A673 (cell line): ENCODE data around the gene PPP1R11. TPM values are rescaled to one million over a fixed set of nuclear protein-coding genes. Genes with fewer than 3 reads are reported as not detected.

ENCODE experiments used
- BruUV-seq: library from RNA; stranded (reverse); fragments of 400-500 nt; replicated peaks from 2 replicates; lab custom pipeline; 2021; lab: Mats Ljungman, UMichigan
- CTCF ChIA-PET: fragments of 300-600 bp; sonication (Branson Sonifier 250); formaldehyde crosslinking; loops from one replicate; lab custom pipeline; 2022; ENCODE audit warnings: antibody characterized with exemption; lab: Charles Lee
- POLR2A ChIA-PET: fragments of 300-600 bp; sonication (Branson Sonifier 250); formaldehyde crosslinking; loops from one replicate; lab custom pipeline; 2022; ENCODE audit warnings: antibody characterized with exemption; ENCODE audit not compliant: low non-redundant PET; lab: Charles Lee
- DNase-seq: peaks from one replicate; pipeline ENCODE4 v3.0.0-alpha.2; 2015; ENCODE audit warnings: low spot score
- H3K27ac ChIP-seq: fragments of 200-600 bp; sonication (generic); 2 replicates; pipeline ENCODE4 v1.5.1; 2016; ENCODE audit warnings: mixed run types, low read depth, mild to moderate bottlenecking, mixed read lengths, antibody characterized with exemption, low read length; ENCODE audit not compliant: poor library complexity, severe bottlenecking
- H3K27me3 ChIP-seq: fragments of 200-600 bp; sonication (generic); replicated peaks from 2 replicates; pipeline ENCODE4 v1.6.1; 2017; ENCODE audit warnings: mixed run types, low read depth, mild to moderate bottlenecking, mixed read lengths, antibody characterized with exemption, low read length; ENCODE audit not compliant: insufficient read depth, poor library complexity
- H3K36me3 ChIP-seq: fragments of 200-600 bp; sonication (generic); 2 replicates; pipeline ENCODE4 v1.6.1; 2016; ENCODE audit warnings: mixed run types, mild to moderate bottlenecking, mixed read lengths, antibody characterized with exemption, low read length; ENCODE audit not compliant: insufficient read depth, poor library complexity, severe bottlenecking
- H3K4me1 ChIP-seq: fragments of 200-600 bp; sonication (generic); 2 replicates; pipeline ENCODE4 v1.6.1; 2017; ENCODE audit warnings: mixed run types, mild to moderate bottlenecking, mixed read lengths, antibody characterized with exemption, low read length; ENCODE audit not compliant: insufficient read depth, poor library complexity, severe bottlenecking
- H3K4me3 ChIP-seq: fragments of 200-600 bp; sonication (generic); 2 replicates; pipeline ENCODE4 v1.5.1; 2016; ENCODE audit warnings: low read depth, mixed run types, mild to moderate bottlenecking, mixed read lengths, low read length; ENCODE audit not compliant: poor library complexity, severe bottlenecking
- H3K9me3 ChIP-seq: fragments of 200-600 bp; sonication (generic); 2 replicates; pipeline ENCODE4 v1.6.1; 2016; ENCODE audit warnings: mixed run types, low read depth, mild to moderate bottlenecking, mixed read lengths, antibody characterized with exemption, low read length; ENCODE audit not compliant: poor library complexity, severe bottlenecking
- EZH2 ChIP-seq: fragments of 200-600 bp; sonication (generic); IDR thresholded peaks from 2 replicates; pipeline ENCODE4 v1.6.1; 2017; ENCODE audit warnings: borderline replicate concordance, low read depth, mild to moderate bottlenecking, mixed read lengths, antibody characterized with exemption, low read length; ENCODE audit not compliant: poor library complexity, severe bottlenecking
- intact Hi-C: fragments of 100-400 bp; cut with micrococcal nuclease; formaldehyde crosslinking; loops from one replicate; pipeline ENCODE4 v1.10.0; 2022; ENCODE audit not compliant: unreplicated experiment
- total RNA-seq: library from RNA; stranded (reverse); gene quantifications from 2 replicates; pipeline ENCODE4 v1.2.3, GENCODE V29; 2021
- TF ChIP-seq, protein P1 (sequence below): fragments of 300-800, 200-600 bp; sonication (generic); conservative IDR thresholded peaks from 2 replicates; pipeline ENCODE4 v1.5.1; 2017; ENCODE audit warnings: low read depth, mild to moderate bottlenecking, antibody characterized with exemption, low read length, moderate library complexity, mixed read lengths

The PPP1R11 gene
- total RNA-seq, 1 experiment from 2014 or later: 46.2 TPM

DNA sequence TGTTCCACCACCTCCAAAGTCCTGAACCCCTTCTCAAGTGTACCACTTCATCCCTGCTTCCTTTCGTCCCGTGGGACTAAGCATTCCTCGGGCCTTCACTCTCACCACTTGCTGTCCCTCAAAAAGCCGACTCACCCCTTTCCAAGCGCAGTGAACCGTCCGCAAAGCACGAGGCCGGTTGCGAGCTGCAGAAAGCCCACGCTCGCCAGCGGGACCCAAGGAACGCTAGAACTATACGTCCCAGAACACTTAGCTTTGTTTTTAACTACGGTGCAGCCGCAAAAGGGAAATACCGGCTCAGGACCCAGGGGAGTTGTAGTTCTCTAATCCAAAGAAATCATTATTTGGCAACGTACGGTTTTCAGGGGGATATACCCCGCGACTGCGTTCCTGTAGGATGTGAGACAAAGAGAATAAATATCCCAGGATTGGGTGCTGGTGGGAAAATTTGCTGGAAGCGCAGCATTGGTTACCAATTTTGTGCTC is 6.3 kb upstream of the PPP1R11 start:
- H3K4me3 ChIP-seq: peak overlapping the region; percentile 90
- H3K27me3 ChIP-seq: no peaks in the 10 kb centered on the region
- ChIA-PET POLR2A (no interaction called here), CTCF (interaction anchor here (0.7 to 1.0 kb wide), 2 partner anchors 13 to 43 kb away, joined by 3 read pairs; no protein-coding TSS in a partner anchor)
- H3K4me1 ChIP-seq: peaks cover 15% of the 10 kb centered on the region
- intact Hi-C loops: no loop called here
- H3K27ac ChIP-seq: peak overlapping the region; percentile 85
- no peaks in the 10 kb centered on the region for H3K9me3 ChIP-seq
- DNase-seq: peak; percentile 37
- peaks cover 8% of the 10 kb centered on the region for H3K36me3 ChIP-seq
- TF ChIP-seq, protein P1, sequence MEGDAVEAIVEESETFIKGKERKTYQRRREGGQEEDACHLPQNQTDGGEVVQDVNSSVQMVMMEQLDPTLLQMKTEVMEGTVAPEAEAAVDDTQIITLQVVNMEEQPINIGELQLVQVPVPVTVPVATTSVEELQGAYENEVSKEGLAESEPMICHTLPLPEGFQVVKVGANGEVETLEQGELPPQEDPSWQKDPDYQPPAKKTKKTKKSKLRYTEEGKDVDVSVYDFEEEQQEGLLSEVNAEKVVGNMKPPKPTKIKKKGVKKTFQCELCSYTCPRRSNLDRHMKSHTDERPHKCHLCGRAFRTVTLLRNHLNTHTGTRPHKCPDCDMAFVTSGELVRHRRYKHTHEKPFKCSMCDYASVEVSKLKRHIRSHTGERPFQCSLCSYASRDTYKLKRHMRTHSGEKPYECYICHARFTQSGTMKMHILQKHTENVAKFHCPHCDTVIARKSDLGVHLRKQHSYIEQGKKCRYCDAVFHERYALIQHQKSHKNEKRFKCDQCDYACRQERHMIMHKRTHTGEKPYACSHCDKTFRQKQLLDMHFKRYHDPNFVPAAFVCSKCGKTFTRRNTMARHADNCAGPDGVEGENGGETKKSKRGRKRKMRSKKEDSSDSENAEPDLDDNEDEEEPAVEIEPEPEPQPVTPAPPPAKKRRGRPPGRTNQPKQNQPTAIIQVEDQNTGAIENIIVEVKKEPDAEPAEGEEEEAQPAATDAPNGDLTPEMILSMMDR: no peak
- no peak for TF ChIP-seq EZH2
- BruUV-seq: TSS peak; percentile 85

DNA sequence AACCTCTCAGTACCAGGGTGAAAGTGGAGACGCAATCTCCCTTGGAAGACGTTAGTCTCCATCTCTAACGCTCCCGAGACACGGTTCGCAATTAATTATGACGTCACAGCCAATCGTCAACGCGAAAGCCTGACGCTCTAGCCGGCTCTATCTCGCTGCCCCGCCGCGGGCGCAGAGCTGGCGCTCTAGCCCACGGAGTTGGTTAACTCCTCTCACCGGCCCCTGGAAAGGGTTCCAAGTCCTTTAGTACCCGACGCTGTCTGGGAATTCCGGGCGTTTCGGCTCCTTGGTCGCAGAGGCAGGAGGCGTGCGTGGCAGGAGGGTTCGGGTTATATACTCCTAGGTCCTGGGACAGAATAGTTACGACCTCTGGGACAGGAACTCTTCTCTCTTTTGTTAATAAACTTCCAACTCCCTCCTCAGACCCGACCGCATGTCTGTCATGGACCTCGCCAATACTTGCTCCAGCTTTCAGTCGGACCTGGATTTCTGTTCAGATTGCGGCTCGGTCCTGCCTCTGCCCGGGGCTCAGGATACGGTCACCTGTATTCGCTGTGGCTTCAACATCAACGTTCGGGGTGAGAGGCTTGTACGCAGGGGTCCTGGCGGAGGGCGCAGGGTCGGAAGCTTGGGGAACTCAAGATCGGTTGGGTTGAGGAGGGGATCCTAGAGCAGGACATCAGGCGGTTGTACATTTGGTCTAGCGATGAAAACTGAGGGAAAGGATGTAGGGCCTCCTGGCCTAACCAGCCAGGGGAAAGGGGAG is 5.7 kb upstream of the PPP1R11 start, which contains the start of gene POLR1H:
Gene POLR1H (plus strand): TSS at position 174 of the 766 bp plus-strand sequence. CDS start 260 bp downstream, at position 434.
- Histone ChIP-seq H3K36me3 (peaks cover 8% of the 10 kb centered on the region), H3K27me3 (no peaks in the 10 kb centered on the region), H3K27ac (peak within 1 kb of the TSS; percentile 85), H3K9me3 (no peaks in the 10 kb centered on the region), H3K4me1 (peaks cover 20% of the 10 kb centered on the region), H3K4me3 (peak within 1 kb of the TSS; percentile 90)
- DNase-seq: peak; percentile 98
- CTCF ChIA-PET: no interaction called here
- intact Hi-C loops: no loop called here
- no peak for TF ChIP-seq EZH2
- TF ChIP-seq, protein P1: no peak
- POLR2A ChIA-PET: no interaction called here
- BruUV-seq: no TSS peak

DNA sequence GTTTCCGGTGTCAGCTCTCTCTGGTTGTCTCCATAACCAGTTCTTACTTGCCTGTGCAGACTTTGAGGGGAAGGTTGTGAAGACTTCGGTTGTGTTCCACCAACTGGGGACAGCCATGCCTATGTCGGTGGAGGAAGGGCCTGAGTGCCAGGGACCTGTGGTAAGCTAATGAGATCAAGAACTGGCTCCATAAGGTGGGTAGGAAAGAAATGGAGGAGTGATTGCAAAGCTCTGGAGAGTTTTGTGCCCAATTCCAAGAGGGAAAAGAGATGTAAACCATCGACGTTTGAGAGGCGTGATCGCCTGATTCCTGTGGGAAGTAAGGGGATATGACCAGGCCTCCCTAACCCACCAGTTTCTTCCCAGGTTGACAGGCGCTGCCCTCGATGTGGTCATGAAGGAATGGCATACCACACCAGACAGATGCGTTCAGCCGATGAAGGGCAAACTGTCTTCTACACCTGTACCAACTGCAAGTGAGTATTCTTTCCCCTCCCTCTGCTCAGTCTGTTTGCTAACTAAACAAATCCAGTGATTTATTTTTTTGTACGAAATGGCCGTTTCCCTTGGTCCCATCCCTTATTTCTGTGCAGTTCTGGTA is 5.0 kb upstream of the PPP1R11 start:
- Histone ChIP-seq H3K27ac (peak overlapping the region; percentile 85), H3K27me3 (no peaks in the 10 kb centered on the region), H3K4me3 (peak overlapping the region; percentile 90), H3K9me3 (no peaks in the 10 kb centered on the region), H3K4me1 (peaks cover 21% of the 10 kb centered on the region), H3K36me3 (peaks cover 8% of the 10 kb centered on the region)
- no peak for DNase-seq
- ChIA-PET POLR2A (no interaction called here), CTCF (no interaction called here)
- BruUV-seq: TSS peak; percentile 64
- intact Hi-C loops: no loop called here
- no peak for TF ChIP-seq EZH2
- TF ChIP-seq, protein P1: no peak
